Stimulated activated CD8-positive, alpha-beta memory T cell treated with anti-CD3 and anti-CD28 coated beads, Interleukin-15, amount 100 ng/mL, for 24 hours (primary cell): ENCODE measurements around the gene NOL9.
"Not testable (repeated sequence)": the region's sequence is repeated elsewhere in the genome, so short reads cannot be mapped to it uniquely, and the experiment has no call there.

Experiments
- DNase-seq: peaks from one replicate; pipeline ENCODE4 v3.0.0-alpha.2; 2020; ENCODE audit warnings: low read depth

NOL9 gene

GRCh38 chr1:6572653-6573383 lies 18.5 kb upstream of the NOL9 start:
- no peak for DNase-seq

GRCh38 chr1:6570987-6571386 lies 16.7 kb upstream of the NOL9 start:
- no peak for DNase-seq

- no peak for DNase-seq
Measured at GRCh38 chr1:6570100-6570499, 15.8 kb upstream of the NOL9 start.

- no peak for DNase-seq
Measured at GRCh38 chr1:6569033-6569432, 14.7 kb upstream of the NOL9 start.

- no peak for DNase-seq
Measured at GRCh38 chr1:6560267-6560666, 6.0 kb upstream of the NOL9 start.

GRCh38 chr1:6559161-6559560 lies 4.8 kb upstream of the NOL9 start:
- DNase-seq: not testable (repeated sequence)

- no peak for DNase-seq
Measured at GRCh38 chr1:6557597-6557996, 3.3 kb upstream of the NOL9 start.

- no peak for DNase-seq
Measured at GRCh38 chr1:6554907-6555778, 830 bp upstream of the NOL9 start, which contains the start of gene TAS1R1. TAS1R1 (plus strand) TSS chr1:6555307; CDS start chr1:6555374, 67 bp downstream.

- no peak for DNase-seq
Measured at GRCh38 chr1:6547301-6547700, 7.0 kb downstream of the NOL9 start.

GRCh38 chr1:6546326-6546725 lies 8.0 kb downstream of the NOL9 start:
- no peak for DNase-seq

- no peak for DNase-seq
Measured at GRCh38 chr1:6545276-6546112, 8.8 kb downstream of the NOL9 start.

GRCh38 chr1:6544831-6545230 lies 9.5 kb downstream of the NOL9 start:
- no peak for DNase-seq

GRCh38 chr1:6538956-6539355 lies 15.4 kb downstream of the NOL9 start:
- DNase-seq: no peak

GRCh38 chr1:6536291-6536690 lies 18.0 kb downstream of the NOL9 start:
- DNase-seq: no peak

- DNase-seq: no peak
Measured at GRCh38 chr1:6535214-6535613, 19.1 kb downstream of the NOL9 start.

GRCh38 chr1:6534248-6534822 lies 20.0 kb downstream of the NOL9 start:
- DNase-seq: no peak

GRCh38 chr1:6531996-6532395 lies 22.3 kb downstream of the NOL9 start:
- DNase-seq: no peak

GRCh38 chr1:6530504-6531160 lies 23.7 kb downstream of the NOL9 start:
- no peak for DNase-seq

GRCh38 chr1:6528492-6528891 lies 25.8 kb downstream of the NOL9 start:
- no peak for DNase-seq

- no peak for DNase-seq
Measured at GRCh38 chr1:6526316-6526715, 28.0 kb downstream of the NOL9 start.

GRCh38 chr1:6523566-6523965 lies 30.7 kb downstream of the NOL9 start:
- no peak for DNase-seq
